Activated T-cell treated with anti-CD3 and anti-CD28 coated beads for 24 hours (primary cell): ENCODE results near the gene SCP2.

Experiments used
- DNase-seq: peaks from one replicate; pipeline ENCODE4 v3.0.0-alpha.2; 2020; ENCODE audit warnings: low read depth

Gene SCP2

GRCh38 chr1:52927212-52928014 lies at the start of gene SCP2:
Gene SCP2 (plus strand): TSS chr1:52927276. CDS start chr1:52927397, 121 bp downstream.
- DNase-seq: peak; percentile 70

GRCh38 chr1:52877554-52877953 lies 49.5 kb upstream of the SCP2 start:
- DNase-seq: no peak

GRCh38 chr1:52880206-52880605 lies 46.9 kb upstream of the SCP2 start:
- no peak for DNase-seq

GRCh38 chr1:52887483-52887882 lies 39.6 kb upstream of the SCP2 start:
- no peak for DNase-seq

- DNase-seq: no peak
Measured at GRCh38 chr1:52892424-52893215, 34.5 kb upstream of the SCP2 start.

- no peak for DNase-seq
Measured at GRCh38 chr1:52899445-52899894, 27.6 kb upstream of the SCP2 start.

GRCh38 chr1:52900402-52900801 lies 26.7 kb upstream of the SCP2 start:
- DNase-seq: no peak

GRCh38 chr1:52901384-52901783 lies 25.7 kb upstream of the SCP2 start:
- DNase-seq: no peak

- DNase-seq: no peak
Measured at GRCh38 chr1:52904208-52904926, 22.7 kb upstream of the SCP2 start.

GRCh38 chr1:52904927-52905698 lies 22.0 kb upstream of the SCP2 start:
- DNase-seq: no peak

GRCh38 chr1:52906135-52906603 lies 20.9 kb upstream of the SCP2 start:
- no peak for DNase-seq

GRCh38 chr1:52907068-52907811 lies 19.8 kb upstream of the SCP2 start:
- DNase-seq: no peak

GRCh38 chr1:52907812-52908153 lies 19.3 kb upstream of the SCP2 start:
- no peak for DNase-seq

GRCh38 chr1:52911541-52911940 lies 15.5 kb upstream of the SCP2 start:
- DNase-seq: no peak

- no peak for DNase-seq
Measured at GRCh38 chr1:52913014-52913413, 14.1 kb upstream of the SCP2 start.

GRCh38 chr1:52913537-52913936 lies 13.5 kb upstream of the SCP2 start:
- no peak for DNase-seq

- DNase-seq: no peak
Measured at GRCh38 chr1:52914463-52914862, 12.6 kb upstream of the SCP2 start.

- no peak for DNase-seq
Measured at GRCh38 chr1:52915211-52915854, 11.7 kb upstream of the SCP2 start.

- DNase-seq: no peak
Measured at GRCh38 chr1:52915855-52916220, 11.2 kb upstream of the SCP2 start.

- DNase-seq: no peak
Measured at GRCh38 chr1:52916241-52916975, 10.7 kb upstream of the SCP2 start.
